Measurements from ENCODE around the gene DPYSL4.

DNA sequence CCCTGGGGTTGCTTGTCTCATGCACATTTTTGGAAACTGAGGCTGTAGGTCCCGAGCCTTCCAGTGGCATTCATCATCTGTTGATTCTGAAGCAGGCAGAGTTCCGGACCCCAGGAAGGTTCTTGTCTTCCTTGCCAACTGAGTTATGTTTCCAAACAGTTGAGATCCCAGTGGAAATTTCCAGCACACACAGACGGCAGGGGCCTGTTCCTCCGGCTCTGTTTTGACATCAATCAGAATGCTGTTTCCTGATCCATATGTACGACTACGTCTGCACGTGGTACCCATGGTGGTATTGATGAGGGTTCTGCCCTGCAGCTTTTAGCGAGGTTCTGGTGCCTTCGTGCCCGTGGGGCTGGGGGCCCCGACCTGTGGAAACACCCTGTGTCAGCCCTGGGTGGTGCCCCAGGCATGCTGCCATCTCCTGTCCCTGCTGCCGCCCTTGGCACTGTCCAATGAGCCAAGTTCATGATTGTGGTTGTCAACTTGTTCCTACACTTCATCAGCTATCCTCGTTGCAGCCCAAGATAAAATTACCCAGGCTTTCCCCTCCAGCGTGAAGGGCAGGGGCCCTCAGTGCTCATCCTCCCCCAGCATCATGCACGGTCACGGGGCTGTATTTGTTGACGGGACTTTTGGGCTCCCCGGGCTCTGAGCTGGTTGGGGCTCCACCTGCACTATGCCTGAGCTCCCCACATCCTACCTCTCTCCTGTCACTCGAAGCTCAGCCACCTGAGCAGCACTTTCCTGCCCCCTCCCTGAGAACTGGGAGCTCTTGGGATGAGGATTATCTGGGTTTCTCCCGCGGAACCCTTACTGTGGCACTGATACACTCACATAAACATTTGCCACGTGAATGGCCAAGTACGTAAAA is 7.8 kb upstream of the DPYSL4 start:
- TF ChIP-seq, protein P1, sequence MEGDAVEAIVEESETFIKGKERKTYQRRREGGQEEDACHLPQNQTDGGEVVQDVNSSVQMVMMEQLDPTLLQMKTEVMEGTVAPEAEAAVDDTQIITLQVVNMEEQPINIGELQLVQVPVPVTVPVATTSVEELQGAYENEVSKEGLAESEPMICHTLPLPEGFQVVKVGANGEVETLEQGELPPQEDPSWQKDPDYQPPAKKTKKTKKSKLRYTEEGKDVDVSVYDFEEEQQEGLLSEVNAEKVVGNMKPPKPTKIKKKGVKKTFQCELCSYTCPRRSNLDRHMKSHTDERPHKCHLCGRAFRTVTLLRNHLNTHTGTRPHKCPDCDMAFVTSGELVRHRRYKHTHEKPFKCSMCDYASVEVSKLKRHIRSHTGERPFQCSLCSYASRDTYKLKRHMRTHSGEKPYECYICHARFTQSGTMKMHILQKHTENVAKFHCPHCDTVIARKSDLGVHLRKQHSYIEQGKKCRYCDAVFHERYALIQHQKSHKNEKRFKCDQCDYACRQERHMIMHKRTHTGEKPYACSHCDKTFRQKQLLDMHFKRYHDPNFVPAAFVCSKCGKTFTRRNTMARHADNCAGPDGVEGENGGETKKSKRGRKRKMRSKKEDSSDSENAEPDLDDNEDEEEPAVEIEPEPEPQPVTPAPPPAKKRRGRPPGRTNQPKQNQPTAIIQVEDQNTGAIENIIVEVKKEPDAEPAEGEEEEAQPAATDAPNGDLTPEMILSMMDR (IDR thresholded peaks at IDR 0.05; ENCODE audit: low read length), result no peak
- TF ChIP-seq EZH2 (IDR thresholded peaks at IDR 0.05; ENCODE audit: borderline replicate concordance, low read length), result no peak

Measured in OCI-LY1 (cell line).